IPS DF 6.9 (cell line): Measurements from ENCODE around the gene METTL1.

Experiments
- DNase-seq: peaks from one replicate; pipeline ENCODE4 v3.0.0-alpha.2; 2013; ENCODE audit warnings: low read depth, low spot score
- H3K27ac ChIP-seq: one replicate; pipeline ENCODE4 v1.5.1; 2013; ENCODE audit warnings: low read length, control low read depth
- H3K27me3 ChIP-seq: 2 replicates; pipeline ENCODE4 v1.6.1; 2013; ENCODE audit warnings: mild to moderate bottlenecking, low read length; ENCODE audit not compliant: control insufficient read depth, insufficient read depth
- H3K36me3 ChIP-seq: 2 replicates; pipeline ENCODE4 v1.6.1; 2013; ENCODE audit warnings: low read length; ENCODE audit not compliant: control insufficient read depth, insufficient read depth
- H3K4me1 ChIP-seq: 2 replicates; pipeline ENCODE4 v1.6.1; 2013; ENCODE audit warnings: low read length; ENCODE audit not compliant: control insufficient read depth, insufficient read depth
- H3K4me3 ChIP-seq: 2 replicates; pipeline ENCODE4 v1.5.1; 2013; ENCODE audit warnings: mild to moderate bottlenecking, low read length
- H3K9me3 ChIP-seq: 2 replicates; pipeline ENCODE4 v1.6.1; 2013; ENCODE audit warnings: low read length, inconsistent platforms; ENCODE audit not compliant: control insufficient read depth, insufficient read depth
- WGBS: extraction: QIAGEN DNeasy Blood & Tissue Kit; methylation state at CpG from one replicate; pipeline ENCODE4 v1.1.7; 2013; ENCODE audit warnings: mixed read lengths, missing lambda C conversion rate; ENCODE audit not compliant: insufficient read length, insufficient coverage; 5-methylcytosine and 5-hydroxymethylcytosine counted together

The METTL1 gene

DNA sequence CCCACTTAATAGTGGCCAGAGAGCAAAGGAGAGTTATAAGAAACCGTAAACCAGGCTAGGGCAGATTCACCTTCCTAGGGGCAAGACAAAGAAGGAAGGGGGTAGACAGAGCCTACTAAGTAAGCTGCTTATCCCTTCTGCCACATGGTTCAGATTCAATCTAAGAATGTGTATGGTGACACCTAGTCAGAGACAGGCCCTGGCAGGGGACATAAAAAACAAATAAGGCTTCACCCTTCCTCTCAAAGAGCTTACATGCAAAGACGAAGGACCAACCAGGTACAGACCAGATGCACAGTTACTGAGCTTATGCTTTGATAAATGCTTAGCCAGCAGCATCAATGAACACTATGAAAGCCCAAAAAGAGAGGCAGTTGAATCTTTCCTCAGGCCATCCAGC, 9.4 kb downstream of the METTL1 start:
- Histone ChIP-seq H3K27ac (no peak overlapping the region), H3K27me3 (peaks cover 28% of the 10 kb centered on the region), H3K36me3 (no peaks in the 10 kb centered on the region), H3K4me3 (no peak overlapping the region), H3K9me3 (no peaks in the 10 kb centered on the region), H3K4me1 (peaks cover 3% of the 10 kb centered on the region; the same call in 1 of the 2 replicates)
- WGBS = no CpG with 5 or more reads among the region's 2 CpGs
- no peak for DNase-seq

DNA sequence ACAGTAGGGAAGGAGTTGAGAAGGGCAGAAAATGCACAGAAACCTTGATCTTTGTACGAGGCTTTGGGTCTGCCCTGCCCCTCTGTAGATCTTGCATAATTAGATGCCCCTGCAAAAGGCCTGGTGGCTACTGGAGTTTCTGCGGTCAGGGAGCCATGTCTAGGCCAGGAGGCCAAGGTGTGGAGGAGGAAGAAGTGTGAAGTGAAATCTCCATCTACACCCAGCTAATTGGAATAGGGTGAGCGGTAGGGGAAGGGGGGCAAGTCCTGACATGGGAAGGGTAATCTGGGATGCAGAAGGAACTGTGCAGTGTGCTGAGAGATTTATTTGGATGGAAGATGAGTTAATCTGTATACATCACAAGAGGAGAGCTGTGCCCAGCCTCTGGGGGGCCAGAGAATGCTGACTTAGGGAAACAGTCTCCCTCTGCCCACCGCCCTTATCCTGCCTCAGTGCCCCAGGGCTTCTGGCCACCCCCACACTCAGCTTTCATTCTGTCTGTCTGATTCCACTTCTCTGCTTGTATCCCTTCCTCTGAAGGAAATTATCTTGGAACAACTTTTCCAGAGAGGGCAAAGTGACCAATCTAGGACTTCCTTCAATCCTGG, 10.4 kb downstream of the METTL1 start:
- Histone ChIP-seq H3K9me3 (no peaks in the 10 kb centered on the region), H3K4me1 (peaks cover 1% of the 10 kb centered on the region; the same call in 1 of the 2 replicates), H3K27ac (no peak overlapping the region), H3K27me3 (peaks cover 26% of the 10 kb centered on the region), H3K4me3 (no peak overlapping the region), H3K36me3 (no peaks in the 10 kb centered on the region)
- WGBS = no CpG with 5 or more reads among the region's 4 CpGs
- no peak for DNase-seq

DNA sequence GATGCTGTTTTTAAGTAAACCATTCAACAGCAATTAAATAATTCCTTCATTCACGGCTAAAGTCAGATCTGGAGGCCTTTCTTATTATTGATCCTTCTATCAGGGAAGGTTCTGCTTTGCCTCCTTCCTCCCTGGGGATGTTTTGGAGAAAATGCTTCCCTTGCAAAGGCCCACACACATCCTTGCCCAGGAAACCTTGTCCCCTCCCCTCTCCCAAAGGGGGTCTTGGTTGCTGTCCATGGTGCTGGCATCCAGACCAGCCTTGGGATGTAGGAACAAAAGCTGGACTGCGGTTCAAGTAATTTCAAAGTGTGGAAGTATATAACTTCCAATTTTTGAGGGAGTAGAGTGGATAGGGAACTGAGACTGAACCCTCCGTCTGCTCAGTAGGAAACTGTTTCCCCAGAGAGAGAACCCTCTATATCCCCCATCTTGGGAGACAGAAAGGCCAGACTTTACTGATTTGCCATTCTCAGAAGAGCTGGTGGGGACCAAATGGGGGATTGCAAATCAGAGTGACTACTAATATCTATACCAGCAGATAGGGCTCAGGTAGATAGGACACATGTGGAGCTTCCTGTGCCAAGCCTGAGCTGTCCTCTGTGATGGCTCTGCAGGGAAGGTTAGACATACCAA, 11.4 kb downstream of the METTL1 start:
- H3K27me3 ChIP-seq = peaks cover 23% of the 10 kb centered on the region
- peaks cover 1% of the 10 kb centered on the region; the same call in 1 of the 2 replicates for H3K4me1 ChIP-seq
- no peak for DNase-seq
- no peaks in the 10 kb centered on the region for H3K9me3 ChIP-seq
- H3K36me3 ChIP-seq = no peaks in the 10 kb centered on the region
- WGBS = no CpG with 5 or more reads among the region's 3 CpGs
- H3K4me3 ChIP-seq = no peak overlapping the region
- no peak overlapping the region for H3K27ac ChIP-seq

DNA sequence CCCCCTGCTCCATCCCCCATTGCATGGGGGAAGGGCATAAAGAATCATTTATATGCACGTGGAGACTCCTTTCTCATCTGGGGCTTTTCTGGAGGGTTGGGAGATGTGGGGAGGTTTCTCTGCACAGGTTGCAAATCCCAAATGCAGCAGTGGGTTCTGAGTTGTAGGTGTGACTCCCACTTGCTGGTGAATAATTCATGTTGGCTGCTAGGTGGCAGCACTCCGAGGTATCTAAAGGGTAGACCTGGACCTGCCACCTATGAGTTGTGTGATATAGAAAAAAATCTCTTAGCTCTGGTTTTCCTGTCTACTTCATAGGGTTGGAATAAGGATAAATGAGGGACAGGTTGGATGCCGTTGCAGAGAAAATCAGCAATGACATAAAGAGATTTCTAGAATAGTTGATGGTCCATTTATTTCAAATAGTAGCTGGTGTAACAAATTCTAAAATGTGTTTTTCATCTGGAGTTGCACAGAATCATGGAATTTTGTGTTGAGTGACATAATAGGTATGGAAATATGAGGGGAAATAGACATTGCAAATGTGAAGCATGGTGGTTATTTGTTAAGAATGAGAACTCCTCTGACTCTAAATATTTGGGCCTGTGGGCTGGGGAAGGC, 12.4 kb downstream of the METTL1 start:
- Histone ChIP-seq H3K4me1 (no peaks in the 10 kb centered on the region; the same call in 1 of the 2 replicates), H3K27me3 (peaks cover 14% of the 10 kb centered on the region), H3K9me3 (no peaks in the 10 kb centered on the region), H3K4me3 (no peak overlapping the region), H3K27ac (no peak overlapping the region), H3K36me3 (no peaks in the 10 kb centered on the region)
- no peak for DNase-seq
- WGBS = no CpG with 5 or more reads among the region's 3 CpGs

DNA sequence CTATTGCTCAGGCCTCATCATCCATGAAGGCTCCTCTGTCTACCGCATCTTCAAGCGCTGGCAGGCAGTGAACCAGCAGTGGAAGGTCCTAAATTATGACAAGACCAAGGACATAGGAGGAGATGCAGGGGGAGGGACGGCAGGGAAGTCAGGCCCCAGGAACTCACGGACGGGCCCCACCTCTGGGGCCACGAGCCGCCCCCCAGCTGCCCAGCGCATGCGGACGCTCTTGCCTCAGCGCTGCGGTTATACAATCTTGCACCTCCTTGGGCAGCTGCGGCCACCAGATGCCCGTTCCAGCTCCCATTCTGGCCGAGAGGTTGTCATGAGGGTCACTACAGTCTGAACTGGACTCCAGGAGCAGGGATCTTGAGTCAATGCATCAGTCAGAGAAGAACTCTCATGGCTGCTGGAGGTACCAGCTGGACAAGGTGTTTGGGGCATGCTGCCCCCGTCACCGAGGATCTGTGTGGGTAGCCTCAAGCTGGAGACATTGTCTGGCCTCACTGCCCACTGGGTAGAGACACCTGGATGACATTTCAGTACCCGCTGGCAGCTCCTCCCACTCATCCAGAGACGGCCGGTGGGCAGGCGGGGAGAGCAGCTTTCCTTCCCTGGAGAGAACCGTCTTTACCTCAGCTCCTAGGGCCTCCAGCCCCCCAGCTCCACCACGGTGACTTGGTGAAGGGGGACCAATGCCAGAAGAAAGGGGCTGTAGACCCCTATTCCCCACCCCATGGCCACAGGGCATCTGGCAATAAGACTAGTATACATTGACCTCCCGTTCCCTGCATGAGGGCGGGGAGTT, 13.1 kb downstream of the METTL1 start:
- H3K9me3 ChIP-seq = no peaks in the 10 kb centered on the region
- no peaks in the 10 kb centered on the region; the same call in 1 of the 2 replicates for H3K4me1 ChIP-seq
- peaks cover 10% of the 10 kb centered on the region for H3K27me3 ChIP-seq
- WGBS = no CpG with 5 or more reads among the region's 25 CpGs
- no peak for DNase-seq
- H3K27ac ChIP-seq = no peak overlapping the region
- H3K36me3 ChIP-seq = no peaks in the 10 kb centered on the region
- no peak overlapping the region for H3K4me3 ChIP-seq

DNA sequence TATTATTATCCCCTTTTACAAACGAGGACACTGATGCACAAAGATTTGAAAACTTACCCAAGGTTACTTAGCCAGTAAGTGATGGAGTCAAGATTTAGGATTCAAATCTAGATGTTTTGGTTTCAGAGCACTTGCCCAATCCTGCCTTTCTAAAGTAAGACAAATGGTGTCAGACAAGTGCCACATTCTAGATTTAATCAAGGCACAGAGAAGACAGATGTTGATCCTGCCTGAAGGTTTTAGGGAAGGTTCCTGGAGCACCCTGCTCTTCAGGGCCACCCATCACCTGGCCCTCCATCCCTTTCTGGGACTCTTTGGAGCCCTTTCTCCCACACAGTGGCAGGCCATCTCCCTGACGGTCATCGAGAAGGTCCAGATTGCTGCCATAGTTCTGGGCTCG, 14.1 kb downstream of the METTL1 start:
- Histone ChIP-seq H3K4me1 (no peaks in the 10 kb centered on the region; the same call in 1 of the 2 replicates), H3K27me3 (peaks cover 10% of the 10 kb centered on the region), H3K27ac (no peak overlapping the region), H3K36me3 (no peaks in the 10 kb centered on the region), H3K9me3 (no peaks in the 10 kb centered on the region), H3K4me3 (no peak overlapping the region)
- DNase-seq = no peak
- WGBS = no CpG with 5 or more reads among the region's 4 CpGs

DNA sequence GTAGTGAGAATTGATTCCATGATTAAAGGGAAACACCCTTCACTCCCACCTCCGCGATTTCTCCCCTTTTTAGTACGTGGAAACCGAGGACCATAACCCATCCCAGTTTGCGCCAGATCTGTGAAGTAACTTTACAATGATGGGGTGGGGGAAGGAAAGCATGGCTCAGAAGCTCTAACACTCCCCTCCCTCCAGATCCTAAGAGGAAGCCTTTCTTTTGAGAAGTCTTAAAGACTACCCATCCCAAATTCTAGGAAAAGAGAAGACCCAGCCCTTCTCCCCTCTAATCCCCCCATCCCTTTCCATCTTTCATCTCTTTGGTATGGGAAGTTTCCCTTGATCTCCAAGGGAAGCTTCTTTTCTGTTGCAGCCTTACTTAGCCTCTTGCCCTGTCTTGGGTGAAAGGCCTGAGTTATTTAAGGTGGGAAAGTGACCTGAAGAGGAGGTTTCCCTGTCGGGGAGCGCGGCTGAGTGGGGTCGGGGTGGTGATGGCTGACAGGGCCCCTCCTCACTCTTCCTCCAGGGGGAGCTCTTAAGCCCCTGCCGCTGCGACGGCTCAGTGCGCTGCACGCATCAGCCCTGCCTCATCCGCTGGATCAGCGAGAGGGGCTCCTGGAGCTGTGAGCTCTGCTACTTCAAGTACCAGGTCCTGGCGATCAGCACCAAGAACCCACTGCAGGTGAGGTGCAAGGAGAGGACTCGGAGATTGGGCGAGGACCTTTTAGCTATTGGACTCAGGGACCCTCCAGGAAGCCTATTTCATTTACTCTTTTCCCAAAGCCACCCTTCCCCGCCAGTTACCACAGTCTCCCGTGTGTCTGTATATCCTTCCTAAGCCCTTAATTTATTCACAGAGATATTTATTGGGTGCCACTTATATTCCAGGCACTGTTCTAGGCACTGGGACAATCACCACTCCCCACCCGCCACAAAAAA, 15.2 kb downstream of the METTL1 start:
- H3K9me3 ChIP-seq = no peaks in the 10 kb centered on the region
- H3K4me1 ChIP-seq = no peaks in the 10 kb centered on the region; the same call in 1 of the 2 replicates
- no CpG with 5 or more reads among the region's 22 CpGs for WGBS
- peaks cover 9% of the 10 kb centered on the region for H3K27me3 ChIP-seq
- no peak overlapping the region for H3K4me3 ChIP-seq
- H3K36me3 ChIP-seq = no peaks in the 10 kb centered on the region
- DNase-seq = no peak
- no peak overlapping the region for H3K27ac ChIP-seq

DNA sequence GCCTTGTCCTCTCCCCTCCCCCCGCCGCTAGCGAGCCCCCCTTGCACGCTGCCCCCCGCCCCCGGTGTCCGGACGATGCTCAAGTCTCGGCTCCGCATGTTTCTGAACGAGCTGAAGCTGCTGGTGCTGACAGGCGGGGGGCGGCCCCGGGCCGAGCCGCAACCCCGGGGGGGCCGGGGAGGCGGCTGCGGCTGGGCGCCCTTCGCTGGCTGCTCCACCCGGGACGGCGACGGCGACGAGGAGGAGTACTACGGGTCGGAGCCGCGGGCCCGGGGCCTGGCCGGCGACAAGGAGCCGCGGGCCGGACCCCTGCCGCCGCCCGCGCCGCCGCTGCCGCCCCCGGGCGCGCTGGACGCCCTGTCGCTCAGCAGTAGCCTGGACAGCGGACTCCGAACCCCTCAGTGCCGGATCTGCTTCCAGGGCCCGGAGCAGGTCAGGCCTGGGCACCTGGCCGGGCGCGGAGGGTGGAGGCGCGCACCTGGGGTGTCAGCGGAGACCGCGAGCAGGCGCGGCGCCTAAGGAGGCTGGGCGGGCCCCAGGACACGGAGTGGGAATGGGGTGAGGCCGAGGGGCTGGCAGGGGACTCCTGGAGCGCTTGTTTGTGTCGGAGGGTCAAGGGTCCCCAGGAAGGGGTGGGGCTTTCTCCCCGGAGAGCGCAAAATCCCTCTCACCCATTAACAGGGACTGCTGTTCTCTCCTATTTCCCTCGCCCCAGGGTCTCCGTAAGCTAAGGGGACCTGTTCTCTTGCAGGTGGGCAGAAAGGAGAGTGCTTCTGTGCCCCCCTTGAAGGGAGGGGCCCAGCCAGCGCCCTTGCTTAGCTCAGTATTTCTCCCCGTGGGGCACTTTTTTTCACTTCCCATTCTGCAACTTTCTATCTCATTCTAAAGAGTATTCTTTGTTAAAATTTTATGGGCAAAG, 16.2 kb downstream of the METTL1 start:
- Histone ChIP-seq H3K27ac (no peak overlapping the region), H3K4me3 (peak overlapping the region; percentile 77; the same call in 1 of the 2 replicates), H3K9me3 (no peaks in the 10 kb centered on the region), H3K4me1 (peaks cover 1% of the 10 kb centered on the region; the same call in 1 of the 2 replicates), H3K36me3 (peaks cover 2% of the 10 kb centered on the region; the same call in 1 of the 2 replicates), H3K27me3 (peaks cover 9% of the 10 kb centered on the region)
- WGBS = no CpG with 5 or more reads among the region's 76 CpGs
- DNase-seq = no peak

DNA sequence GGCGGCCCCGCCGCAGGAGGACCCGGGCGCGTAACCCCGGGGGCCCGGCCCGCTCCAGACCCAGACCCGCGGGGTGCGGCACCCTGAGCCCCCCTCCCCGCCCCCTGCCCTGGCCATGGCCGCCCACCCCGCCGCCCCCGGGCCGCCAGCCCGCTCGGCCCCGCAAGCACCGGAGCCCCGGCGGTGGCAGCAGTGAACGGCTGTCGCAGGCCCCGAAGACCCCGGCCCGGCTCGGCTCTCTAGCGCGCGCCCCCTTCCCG, 16.8 kb downstream of the METTL1 start:
- Histone ChIP-seq H3K4me3 (peak overlapping the region; percentile 77; the same call in 1 of the 2 replicates), H3K4me1 (peaks cover 1% of the 10 kb centered on the region; the same call in 1 of the 2 replicates), H3K27me3 (peaks cover 9% of the 10 kb centered on the region), H3K27ac (no peak overlapping the region), H3K9me3 (no peaks in the 10 kb centered on the region), H3K36me3 (peaks cover 4% of the 10 kb centered on the region; the same call in 1 of the 2 replicates)
- no peak for DNase-seq
- WGBS = no CpG with 5 or more reads among the region's 34 CpGs
